Measurements from ENCODE around the gene MTHFSD. TPM values are rescaled to one million over a fixed set of nuclear protein-coding genes. Genes with fewer than 3 reads are reported as not detected.

Gene MTHFSD
- total RNA-seq, 2 donors from 2014 or later, result 23.7 to 43.8 TPM

DNA sequence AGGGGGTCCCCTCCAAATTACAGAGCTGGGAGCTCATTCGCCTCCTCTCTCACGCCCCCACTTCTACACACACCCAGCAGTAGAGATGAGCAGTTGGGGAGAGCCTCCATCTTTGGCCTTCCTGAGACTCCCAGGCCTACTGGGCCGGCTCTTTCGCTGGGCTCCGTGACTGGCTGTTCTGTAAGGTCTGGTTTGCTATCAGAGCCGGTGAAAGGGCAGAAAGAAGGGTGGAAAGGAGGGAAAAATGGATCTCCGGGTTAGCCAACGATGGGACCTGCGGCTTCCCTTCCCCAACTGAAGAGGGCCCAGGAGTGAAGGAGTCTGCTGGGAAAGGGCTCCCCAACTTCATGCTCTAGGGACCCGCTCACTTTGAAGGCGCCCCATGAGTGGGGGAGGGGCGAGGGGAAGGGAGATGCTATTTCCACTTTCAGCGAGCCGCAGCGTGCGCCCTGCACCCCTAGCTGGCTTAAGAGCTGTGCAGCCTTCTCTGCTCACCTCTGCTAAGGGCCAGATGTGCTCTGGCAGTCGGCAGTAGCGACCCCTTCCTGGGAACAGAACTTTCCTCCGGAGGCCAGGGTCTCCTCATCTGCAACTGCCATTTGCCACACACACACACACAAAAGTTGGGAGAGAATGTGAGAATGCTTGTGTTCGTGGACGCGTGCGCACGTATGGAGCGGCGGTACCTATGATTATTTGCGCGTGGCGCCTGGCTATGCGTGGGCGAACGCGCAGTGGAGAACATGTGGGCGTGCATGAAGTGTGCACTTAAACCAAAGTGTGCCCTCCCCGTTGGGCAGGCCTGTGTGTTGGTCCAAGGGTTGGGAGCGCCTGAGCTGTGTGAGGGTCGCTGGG is 47.6 kb downstream of the MTHFSD start:
- 8% methylated on average over 37 of the region's 37 CpGs for WGBS
- peaks cover 49% of the 10 kb centered on the region for H3K27me3 ChIP-seq (replicated peaks; ENCODE audit: insufficient read depth)
- H3K9me3 ChIP-seq, result no peaks in the 10 kb centered on the region
- H3K36me3 ChIP-seq, result no peaks in the 10 kb centered on the region
- no peak for DNase-seq (ENCODE audit: low spot score)
- H3K27ac ChIP-seq, result peak overlapping the region; percentile 85 to 87
- TF ChIP-seq POLR2A (IDR thresholded peaks at IDR 0.05) (no peak), POLR2AphosphoS5 (IDR thresholded peaks at IDR 0.05) (no peak), CTCF (IDR thresholded peaks at IDR 0.05) (no peak)
- intact Hi-C loops (cut with DNase I), result loop anchor here (2.0 to 5.0 kb wide), 2 partner anchors 165 to 205 kb away; no protein-coding TSS in a partner anchor
- peak overlapping the region; percentile 45 to 48 for H3K4me3 ChIP-seq
- peaks cover 8% of the 10 kb centered on the region for H3K4me1 ChIP-seq (replicated peaks)

GRCh38 chr16:86505899-86506864 is 48.9 kb downstream of the MTHFSD start:
- Histone ChIP-seq H3K36me3 (no peaks in the 10 kb centered on the region), H3K4me3 (peak overlapping the region; percentile 21 to 23), H3K27ac (peak overlapping the region; percentile 85 to 87), H3K4me1 (replicated peaks) (peaks cover 8% of the 10 kb centered on the region), H3K27me3 (replicated peaks; ENCODE audit: insufficient read depth) (peaks cover 40% of the 10 kb centered on the region), H3K9me3 (no peaks in the 10 kb centered on the region)
- WGBS, result 7% methylated on average over 27 of the region's 27 CpGs
- intact Hi-C loops (cut with DNase I), result loop anchor here (5.0 kb wide), 1 partner anchor 204 kb away; no protein-coding TSS in a partner anchor
- TF ChIP-seq POLR2AphosphoS5 (IDR thresholded peaks at IDR 0.05) (no peak), POLR2A (IDR thresholded peaks at IDR 0.05) (no peak), CTCF (IDR thresholded peaks at IDR 0.05) (no peak)
- no peak for DNase-seq (ENCODE audit: low spot score)

DNA sequence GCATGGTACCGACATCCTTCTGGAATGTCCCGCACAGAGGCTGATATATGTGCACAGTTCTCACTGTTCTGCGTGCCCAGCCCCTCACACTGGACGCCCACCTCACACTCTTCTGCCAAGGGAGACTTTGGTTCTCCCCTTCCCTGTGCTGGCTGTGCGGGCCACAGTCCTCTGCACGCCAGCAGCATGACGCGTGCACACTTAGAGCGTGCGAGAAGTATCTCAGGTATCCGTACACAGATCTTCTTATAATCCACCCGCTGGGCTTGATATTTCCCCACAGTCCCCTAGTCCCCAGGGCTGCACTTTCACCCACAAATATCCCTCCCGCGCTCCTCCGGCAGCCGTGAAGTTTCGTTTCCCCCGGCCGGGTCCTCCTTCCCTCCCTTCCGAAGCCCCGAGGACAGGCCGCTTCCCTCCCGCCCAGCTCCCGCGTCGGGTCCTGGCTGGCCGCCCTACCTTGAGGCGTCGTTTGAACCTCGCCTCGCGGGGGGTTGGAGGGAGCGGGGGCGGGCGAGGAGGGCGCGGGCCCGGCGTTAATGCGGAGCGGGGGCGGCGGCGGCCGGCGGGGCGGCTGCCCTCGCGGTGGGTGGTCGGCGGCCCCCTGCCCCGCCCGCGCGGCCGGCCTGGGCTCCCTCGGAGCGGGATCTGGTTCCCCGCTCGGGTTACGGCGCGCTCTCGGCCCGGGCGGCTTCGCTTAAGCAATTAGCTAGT is 49.7 kb downstream of the MTHFSD start:
- WGBS, result 1% methylated on average over 67 of the region's 67 CpGs
- Histone ChIP-seq H3K9me3 (no peaks in the 10 kb centered on the region), H3K36me3 (no peaks in the 10 kb centered on the region), H3K27me3 (replicated peaks; ENCODE audit: insufficient read depth) (peaks cover 42% of the 10 kb centered on the region), H3K27ac (peak overlapping the region; percentile 85 to 87), H3K4me3 (peak overlapping the region; percentile 21 to 23), H3K4me1 (replicated peaks) (peaks cover 8% of the 10 kb centered on the region)
- intact Hi-C loops (cut with DNase I), result loop anchor here (5.0 kb wide), 1 partner anchor 203 kb away; no protein-coding TSS in a partner anchor
- TF ChIP-seq POLR2A (IDR thresholded peaks at IDR 0.05) (no peak), CTCF (IDR thresholded peaks at IDR 0.05) (no peak), POLR2AphosphoS5 (IDR thresholded peaks at IDR 0.05) (no peak)
- DNase-seq (ENCODE audit: low spot score), result no peak

DNA sequence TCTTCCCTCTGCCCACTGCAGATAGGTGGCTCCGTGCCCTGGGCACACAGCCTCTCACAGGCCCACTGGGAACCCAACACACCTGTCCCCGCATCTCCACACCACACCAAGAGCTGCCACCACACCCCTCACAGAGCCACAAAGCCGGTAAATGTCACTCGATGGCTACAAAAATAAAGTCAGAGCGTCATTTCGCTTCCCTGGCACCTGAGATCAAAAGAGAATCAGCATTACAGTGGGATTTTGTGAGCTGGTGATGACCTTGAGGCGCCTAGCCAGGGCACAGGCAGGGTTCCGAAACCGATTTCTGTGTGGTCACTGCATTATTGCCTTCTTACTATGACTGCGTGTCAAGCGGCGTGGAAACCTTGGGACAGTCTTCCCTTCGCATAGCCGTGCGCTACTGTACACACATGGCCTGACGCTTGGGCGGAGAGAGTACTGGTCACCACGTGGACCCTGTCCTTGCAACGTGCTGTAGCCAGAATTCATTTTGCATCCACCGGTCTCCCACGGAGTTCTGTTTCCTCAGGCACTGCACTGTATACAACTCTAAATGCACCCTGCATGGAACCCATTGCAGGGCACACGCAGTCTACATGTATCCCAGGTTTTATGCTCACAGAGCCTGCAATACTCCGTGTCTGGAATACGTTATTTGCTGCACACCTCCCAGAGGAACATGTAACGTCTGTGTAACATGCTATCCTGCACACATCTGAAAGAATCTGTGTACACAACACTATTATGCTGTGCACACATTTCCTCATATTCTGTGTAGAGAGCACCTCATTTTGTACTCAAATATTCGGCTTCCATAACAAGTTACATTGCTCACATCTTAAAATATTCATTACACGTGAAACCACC is 50.5 kb downstream of the MTHFSD start:
- DNase-seq (ENCODE audit: low spot score), result no peak
- no peaks in the 10 kb centered on the region for H3K9me3 ChIP-seq
- peaks cover 42% of the 10 kb centered on the region for H3K27me3 ChIP-seq (replicated peaks; ENCODE audit: insufficient read depth)
- peak overlapping the region; percentile 80 to 87 for H3K27ac ChIP-seq
- WGBS, result 19% methylated on average over 27 of the region's 27 CpGs
- no peaks in the 10 kb centered on the region for H3K36me3 ChIP-seq
- no peak for TF ChIP-seq POLR2A (IDR thresholded peaks at IDR 0.05)
- TF ChIP-seq POLR2AphosphoS5 (IDR thresholded peaks at IDR 0.05), result no peak
- no peak for TF ChIP-seq CTCF (IDR thresholded peaks at IDR 0.05)
- intact Hi-C loops (cut with DNase I), result loop anchor here (5.0 kb wide), 1 partner anchor 202 kb away; no protein-coding TSS in a partner anchor
- peaks cover 8% of the 10 kb centered on the region for H3K4me1 ChIP-seq (replicated peaks)
- H3K4me3 ChIP-seq, result peak overlapping the region in 1 of 2 donors; percentile 21
